Inflammatory macrophage treated with lipopolysaccharide for 4 hours (primary cell): ENCODE results near the gene RASSF7.

Experiments
- DNase-seq: peaks from one replicate; pipeline ENCODE4 v3.0.0-alpha.2; 2020

The RASSF7 gene

DNA sequence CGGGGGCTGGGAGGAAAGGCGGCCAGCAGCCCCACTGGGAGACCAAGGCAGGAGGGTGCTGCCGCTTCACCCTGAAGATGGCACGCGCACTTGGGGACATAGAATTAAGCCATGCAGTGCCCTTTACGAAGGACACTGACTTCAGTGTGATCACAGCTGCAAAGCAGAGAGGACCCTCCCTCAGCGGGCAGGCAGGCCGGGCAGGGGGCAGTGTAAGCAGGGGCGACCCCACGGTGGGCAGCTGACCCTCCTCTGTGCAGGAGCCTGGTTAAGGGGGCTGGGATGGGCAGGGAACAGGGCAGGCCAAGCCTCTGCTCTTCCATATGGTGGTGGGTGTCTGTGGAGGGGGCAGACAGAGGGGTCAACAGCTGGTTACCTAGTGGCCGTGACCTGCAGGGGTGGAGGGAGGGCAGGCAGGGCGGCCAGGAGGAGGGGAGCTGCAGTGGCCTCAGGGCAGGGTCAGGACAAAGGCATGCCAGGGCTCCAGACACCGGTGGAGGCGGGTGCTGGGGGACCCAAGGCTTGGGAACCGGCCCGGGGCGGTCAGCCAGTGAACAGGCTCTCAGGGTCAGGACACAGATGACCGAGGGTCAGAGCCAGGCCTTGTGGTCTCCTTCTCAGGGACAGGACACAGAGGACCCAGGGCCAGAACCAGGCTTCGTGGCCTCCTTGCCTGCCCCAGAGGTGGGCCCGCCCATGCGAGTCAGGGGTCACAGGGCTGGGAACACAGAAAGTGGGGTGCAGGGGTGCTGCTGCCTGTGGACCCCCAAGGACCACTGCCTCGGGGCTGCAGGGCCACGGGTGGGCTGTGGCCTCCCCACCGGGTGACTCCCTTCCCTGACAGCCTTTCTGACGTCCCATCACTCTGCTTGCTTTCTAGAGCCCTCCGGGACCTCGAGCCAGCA, 7.4 kb upstream of the RASSF7 start:
- no peak for DNase-seq

DNA sequence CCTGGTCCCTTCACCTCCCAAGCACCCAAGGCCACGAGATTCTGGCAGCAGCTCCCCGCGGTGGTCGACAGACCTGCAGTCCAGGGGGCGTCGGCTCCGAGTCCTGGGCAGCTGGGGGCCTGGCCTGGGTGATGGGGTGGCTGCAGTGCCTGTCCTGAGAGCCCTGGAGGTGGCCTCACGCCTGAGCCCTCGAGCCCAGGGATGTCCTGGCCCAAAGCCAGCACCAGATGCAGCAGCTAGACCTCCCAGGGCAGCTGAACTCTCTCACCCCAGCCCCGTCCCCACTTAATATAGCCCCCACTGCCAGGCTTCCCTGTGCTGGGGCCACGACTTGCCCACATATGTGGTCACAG, 6.8 kb upstream of the RASSF7 start:
- DNase-seq = no peak

DNA sequence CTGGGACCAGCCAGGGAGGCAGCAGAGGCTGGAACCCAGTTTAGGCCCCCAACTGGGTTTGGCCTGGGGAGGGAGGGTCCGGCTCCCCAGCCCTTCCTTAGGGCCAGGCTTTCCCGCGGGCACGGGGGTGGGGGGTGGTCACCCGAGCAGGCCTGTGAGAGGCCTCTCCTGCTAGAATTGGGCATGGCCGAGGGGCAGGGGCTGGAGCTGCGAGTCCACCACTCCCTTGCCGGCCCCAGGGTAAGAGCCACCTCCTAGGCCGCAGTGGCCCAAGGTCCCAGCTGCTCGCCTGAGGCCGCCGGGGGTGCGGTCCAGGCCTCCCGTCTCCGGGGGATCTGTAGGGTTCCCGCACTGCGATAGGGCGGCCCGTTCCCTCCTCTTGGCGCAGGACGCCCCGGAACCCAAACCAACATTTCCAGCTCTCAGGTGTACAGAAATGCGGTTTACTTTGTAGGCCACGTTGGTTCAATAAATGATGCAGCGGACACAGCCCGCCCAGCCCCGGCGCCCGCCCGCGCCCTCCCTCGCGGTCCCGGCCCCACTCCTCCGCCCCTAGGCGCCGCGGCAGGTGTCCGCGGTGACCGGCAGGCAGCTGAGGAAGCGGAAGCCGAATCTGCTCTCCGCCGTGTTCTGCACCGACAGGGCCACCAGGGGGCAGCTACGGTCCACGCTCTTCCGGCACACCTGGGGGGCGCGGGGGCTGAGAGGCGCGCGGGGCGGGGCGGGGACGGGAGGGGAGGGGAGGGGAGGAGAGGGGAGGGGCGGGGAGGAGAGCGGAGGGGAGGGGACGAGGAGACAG, 6.1 kb upstream of the RASSF7 start:
- no peak for DNase-seq

DNA sequence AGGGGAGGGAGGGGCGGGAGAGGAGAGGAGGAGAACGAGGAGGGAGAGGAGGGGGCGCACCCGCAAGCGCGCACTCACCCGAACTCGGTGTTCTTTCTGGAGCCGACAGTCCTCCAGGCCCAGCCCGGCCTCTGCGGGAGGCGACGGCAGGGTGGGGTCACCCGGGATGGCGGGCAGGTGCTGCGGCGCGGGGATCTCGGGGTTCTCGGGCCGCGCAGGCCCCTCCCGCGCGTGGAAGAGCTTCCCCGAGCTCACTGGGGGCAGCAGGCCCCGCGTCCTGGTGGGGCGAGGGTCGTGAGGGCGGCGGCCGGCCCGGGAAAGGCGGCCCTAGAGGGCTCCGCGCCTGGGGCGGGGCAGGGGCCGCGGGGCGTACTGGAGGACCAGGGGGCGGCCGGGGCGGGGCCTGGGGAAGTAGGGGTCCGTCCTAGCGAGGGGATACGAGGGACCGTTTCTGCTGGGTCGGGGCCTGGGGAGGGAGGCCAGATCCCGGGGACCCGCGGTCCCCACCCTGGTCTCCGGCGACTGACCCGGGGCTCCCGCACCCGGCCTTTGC, 5.5 kb upstream of the RASSF7 start:
- no peak for DNase-seq

DNA sequence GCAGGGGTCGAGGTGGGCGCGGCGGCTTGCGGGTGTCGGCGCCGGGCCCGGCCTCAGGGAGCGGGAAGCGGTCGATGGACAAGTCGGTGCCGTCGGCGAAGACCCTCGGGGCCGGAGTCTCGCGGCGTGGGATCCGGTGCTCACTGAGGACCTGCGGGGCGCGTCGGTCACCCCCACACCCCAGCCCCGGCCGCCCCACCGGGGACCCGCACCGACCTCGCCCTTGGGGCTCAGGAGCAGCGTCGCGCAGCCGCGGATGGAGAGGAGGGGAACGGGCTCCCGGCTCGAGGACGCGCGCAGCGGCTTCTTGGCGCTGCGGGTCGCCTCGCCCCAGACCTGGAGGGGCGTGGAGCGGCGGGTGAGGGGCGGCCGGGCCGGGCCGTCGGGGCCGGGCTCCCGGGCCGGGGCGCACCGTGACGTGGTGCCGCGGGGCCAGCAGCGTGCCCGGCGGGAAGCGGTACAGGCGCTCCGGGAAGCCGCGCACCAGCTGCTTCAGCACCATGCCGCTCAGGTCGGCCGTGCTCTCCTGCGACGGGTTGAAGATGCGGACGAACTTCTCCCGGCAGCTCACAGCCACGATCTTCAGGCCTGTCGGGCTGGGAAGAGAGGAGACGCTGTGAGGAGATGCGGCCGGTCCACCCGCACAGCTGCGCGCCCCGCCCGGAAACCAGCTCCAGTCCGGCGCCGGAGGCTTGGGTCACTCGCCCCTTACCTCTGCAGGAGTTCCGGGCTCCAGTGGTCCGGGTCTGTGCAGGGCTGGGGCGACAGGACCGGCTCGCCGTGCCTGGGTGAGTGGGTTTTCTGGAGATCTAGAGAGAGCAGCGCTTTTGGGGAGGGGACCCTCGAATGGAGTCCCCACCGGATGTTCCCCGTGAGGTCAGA, 4.7 kb upstream of the RASSF7 start:
- no peak for DNase-seq

DNA sequence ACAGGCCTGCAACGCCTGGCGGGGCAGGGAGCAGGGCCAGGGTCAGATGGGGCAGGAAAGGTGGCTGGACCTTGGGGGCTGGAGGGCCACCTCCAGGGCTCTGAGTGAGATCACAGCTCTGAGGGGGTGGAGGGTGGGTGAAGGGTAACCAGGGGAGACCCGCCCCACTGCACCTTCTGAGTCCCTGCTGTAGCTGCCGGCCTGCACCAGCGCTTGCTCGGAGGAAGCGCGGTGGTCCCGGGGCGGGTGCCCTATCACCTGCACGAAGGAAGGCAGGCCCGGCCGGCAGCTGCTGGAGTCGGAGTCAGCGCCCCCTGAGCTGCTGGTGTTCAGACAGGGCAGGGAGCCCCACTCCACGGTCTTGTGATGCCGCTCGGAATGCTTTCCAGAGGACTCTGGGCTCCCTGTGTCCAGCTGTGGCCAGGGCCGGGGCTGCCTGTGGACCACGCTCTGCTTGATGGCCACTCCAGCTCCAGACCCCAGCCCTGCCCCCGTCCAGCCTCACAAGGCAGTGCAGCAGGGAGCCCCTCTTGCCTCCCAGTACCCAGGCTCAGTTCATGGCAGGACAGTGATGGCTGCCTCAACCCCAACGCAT, 4.0 kb upstream of the RASSF7 start:
- DNase-seq = no peak

DNA sequence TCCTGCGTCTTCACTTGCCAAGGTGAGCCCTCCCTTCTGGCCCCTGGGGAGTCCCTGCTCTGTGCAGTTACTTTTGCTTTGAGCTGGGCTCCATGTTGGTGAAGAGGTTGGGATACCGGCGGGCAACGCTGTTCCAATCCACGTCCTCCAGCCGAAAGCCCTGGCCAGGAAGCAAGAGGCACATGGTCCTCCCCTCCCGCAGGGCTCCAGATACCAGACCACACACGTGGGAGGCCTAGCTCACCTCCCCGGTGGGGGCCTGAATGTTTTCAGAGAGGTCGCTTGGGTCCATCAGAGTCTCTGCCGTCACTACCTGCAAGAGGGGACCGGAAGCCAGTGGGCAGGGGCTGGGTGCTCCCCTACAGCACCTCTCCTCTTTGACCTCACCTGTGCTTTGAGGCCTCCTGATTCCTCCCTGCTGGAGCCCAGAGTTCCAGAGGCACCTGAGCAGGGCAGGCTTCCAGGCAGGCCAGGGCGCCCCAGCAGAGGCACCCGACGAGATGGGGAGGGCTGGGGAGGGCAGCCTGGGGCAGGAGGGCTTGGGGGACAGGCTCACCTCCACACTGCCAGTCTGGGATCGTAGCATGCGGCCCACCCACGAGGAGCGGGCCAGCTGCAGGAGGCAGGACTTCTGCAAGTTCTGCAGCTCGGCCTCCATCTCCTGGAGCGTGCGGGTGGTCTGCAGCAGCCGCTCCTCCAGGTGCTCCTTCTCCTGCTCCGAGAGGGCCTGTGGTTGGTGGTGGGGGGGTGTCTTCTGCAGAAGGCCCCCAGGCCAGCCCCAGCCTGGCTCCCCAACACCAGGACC, 3.2 kb upstream of the RASSF7 start:
- no peak for DNase-seq

DNA sequence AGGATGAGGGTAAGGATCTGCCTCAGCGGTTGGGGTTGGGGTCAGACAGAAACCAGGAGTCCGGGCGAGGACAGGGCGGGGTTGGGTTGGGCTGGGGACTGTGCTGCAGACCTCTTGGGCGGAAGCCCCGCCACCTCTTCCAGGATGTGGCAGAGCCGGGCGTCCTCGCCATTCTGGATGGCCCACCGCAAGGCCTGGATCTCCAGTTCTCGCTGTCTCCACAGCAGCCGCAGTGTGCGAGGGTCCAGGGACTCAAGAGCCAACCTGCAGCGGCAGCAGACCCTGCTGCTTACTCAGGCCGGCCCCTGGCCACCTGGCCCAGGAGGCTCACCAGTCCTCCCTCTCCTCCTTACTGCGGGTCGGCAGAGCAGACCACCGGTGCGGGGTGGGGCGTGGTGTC, 2.3 kb upstream of the RASSF7 start:
- no peak for DNase-seq

DNA sequence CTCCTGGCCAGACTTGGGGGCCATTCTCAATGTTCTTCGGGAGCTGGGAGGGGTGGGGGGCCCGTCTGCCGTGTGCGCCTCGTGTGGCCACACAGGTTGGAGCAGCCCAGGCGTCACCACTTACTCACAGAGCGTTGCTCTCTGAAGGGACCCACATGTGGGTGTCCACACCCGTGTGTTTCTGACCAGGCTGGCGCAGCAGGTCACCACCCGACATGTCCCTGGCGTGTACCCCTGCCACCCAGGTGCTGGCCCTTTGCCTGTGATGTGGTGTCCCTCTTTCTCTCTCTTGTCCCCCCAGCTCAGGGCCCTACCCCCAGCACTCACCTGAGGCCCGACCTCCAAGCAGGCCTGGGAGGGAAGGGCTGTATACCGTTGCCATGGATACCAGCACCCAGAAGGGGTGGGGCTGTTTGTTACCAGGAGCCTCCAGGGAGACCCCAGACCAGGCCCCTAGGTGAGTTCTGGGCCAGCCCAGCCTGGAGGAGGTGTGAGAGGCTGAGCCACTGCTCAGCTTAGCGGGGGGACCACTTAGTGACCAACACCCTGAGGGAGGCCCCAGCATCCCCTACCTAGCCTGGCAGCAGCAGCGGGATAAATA, 1.6 kb upstream of the RASSF7 start:
- DNase-seq = no peak

DNA sequence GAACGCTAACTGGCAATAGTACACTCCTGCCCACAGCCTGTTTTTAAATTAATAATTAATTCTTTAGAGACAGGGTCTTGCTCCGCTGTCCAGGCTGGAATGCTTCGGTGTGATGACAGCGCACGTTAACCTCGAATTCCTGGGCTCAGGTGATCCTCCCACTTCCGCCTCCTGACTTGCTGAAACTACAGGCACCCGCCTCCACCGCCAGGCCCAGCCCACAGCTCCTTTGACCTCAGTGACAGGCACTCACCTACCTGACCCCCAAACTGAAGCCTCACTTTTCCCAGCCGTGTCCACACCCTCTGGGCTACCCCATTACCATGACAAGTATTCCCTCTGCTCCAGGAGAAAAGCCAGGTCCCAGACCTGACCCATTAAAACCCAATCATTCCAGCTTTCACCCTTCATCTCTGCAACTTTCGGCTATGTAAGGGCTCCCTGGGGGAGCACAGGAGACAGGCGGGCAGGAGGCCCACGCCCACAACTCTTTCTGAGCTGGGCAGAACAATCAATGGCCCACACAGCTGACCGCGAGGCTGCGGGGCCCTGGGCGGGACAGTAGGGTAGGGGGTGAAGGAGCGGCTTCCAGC, 962 bp upstream of the RASSF7 start:
- DNase-seq = no peak

DNA sequence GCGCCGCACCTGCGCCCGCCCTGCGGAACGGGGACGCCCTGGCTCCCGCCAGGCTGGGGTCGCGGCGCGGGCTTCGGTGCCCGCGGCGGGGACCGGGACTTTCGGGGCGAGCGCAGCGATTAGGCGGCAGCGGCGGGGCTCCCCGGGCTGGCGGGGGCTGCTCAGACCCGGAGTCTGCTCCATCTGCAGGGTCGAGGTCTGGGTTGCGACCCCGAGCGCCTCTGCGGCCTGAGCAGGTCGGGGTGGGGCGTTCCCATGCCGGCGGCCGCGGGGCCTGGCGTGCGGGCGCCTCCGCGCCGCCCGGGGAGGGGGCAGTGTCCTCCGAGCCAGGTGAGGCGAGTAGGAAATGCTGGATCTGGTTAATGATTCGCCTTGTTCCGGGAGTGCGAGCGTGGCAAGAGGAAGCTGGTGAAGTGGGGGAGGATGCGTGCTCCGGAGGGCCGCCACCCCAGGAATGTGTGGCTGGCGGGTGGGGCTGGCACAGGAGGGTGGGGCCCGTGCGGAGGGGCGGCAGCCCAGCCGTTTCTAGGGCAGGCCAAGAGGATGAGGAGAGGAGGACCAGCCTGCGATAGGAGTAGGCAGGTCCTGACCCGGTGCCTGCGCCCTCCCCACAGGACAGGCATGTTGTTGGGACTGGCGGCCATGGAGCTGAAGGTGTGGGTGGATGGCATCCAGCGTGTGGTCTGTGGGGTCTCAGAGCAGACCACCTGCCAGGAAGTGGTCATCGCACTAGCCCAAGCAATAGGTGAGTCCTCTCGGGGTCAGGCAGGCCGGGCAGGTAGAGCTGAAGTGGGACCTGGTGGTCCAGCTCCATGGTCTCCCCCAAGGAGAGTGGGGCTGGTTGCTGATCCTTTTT, 606 bp downstream of the RASSF7 start:
- no peak for DNase-seq

DNA sequence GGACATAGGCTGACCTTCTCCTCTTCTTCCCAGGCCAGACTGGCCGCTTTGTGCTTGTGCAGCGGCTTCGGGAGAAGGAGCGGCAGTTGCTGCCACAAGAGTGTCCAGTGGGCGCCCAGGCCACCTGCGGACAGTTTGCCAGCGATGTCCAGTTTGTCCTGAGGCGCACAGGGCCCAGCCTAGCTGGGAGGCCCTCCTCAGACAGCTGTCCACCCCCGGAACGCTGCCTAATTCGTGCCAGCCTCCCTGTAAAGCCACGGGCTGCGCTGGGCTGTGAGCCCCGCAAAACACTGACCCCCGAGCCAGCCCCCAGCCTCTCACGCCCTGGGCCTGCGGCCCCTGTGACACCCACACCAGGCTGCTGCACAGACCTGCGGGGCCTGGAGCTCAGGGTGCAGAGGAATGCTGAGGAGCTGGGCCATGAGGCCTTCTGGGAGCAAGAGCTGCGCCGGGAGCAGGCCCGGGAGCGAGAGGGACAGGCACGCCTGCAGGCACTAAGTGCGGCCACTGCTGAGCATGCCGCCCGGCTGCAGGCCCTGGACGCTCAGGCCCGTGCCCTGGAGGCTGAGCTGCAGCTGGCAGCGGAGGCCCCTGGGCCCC, 1.4 kb downstream of the RASSF7 start:
- no peak for DNase-seq

DNA sequence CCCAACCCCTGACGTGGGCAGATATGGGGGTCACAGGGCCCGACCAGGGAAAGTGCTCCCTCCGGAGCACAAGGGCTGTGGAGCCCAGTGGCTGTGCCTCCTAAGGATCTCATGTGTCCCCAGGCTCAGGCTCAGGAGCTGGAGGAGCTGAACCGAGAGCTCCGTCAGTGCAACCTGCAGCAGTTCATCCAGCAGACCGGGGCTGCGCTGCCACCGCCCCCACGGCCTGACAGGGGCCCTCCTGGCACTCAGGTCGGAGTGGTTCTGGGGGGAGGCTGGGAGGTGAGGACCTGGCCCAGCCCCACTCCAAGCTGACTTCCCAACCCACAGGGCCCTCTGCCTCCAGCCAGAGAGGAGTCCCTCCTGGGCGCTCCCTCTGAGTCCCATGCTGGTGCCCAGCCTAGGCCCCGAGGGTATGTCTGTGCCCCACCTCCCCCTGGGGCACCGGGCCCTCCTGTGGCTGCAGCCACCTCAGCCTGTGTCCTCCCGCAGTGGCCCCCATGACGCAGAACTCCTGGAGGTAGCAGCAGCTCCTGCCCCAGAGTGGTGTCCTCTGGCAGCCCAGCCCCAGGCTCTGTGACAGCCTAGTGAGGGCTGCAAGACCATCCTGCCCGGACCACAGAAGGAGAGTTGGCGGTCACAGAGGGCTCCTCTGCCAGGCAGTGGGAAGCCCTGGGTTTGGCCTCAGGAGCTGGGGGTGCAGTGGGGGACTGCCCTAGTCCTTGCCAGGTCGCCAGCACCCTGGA, 2.5 kb downstream of the RASSF7 start:
- DNase-seq = no peak

DNA sequence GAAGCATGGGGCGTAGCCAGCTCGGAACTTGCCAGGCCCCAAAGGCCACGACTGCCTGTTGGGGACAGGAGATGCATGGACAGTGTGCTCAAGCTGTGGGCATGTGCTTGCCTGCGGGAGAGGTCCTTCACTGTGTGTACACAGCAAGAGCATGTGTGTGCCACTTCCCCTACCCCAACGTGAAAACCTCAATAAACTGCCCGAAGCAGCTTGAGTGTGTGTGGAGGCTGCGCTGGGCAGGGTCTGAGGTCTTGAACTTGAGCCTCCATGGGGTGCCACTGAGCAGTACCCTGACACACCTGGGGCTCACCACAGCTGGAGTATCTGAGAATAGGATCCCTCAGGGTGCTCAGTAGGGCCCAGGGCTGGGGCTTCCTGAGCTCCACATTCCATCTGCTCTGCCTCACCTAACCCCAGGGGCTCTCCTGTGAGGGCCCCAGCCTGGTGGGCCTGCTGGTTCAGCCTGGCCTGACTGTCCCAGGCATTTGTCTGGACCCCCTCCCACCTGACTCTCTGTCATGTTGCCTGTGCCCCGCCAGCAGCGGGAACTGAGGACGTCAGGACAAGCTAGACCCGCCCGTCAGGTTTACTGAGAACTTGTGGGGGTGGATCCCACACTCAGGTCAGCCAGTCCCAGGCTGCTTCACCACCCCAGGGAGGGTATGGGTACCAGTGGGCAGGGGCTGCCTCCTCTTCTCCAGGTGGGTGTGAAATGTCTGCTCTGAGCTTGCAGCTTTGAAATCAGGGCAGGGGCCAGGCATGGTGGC, 3.2 kb downstream of the RASSF7 start:
- no peak for DNase-seq

DNA sequence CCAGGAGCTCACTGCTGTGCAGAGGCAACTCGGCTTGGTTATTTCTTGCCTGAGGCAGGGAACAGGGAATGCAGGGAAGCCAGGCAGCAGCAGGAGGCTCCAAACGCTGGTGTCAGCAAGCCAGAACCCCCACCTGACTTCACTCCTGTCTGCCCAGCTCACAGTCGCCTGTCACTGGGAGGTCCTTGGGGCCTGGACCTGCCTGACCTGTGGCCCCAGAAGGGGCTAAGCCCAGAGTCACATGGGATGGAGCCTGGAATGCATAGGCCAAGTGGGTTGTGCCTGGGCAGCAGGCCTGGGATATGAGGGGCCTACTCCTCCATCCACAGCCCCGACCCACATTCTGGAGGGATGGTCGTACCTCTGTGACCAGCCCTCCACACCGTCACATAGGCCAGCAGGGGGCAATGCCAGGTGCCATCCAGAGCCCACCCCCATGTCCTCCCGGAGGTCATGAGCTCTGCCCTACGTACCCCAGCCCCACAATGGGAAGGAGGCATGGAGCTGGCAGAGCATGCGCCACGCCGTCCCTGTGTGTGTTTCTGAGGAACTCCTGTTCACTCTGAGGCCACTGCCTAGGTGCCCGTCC, 5.2 kb downstream of the RASSF7 start:
- no peak for DNase-seq

DNA sequence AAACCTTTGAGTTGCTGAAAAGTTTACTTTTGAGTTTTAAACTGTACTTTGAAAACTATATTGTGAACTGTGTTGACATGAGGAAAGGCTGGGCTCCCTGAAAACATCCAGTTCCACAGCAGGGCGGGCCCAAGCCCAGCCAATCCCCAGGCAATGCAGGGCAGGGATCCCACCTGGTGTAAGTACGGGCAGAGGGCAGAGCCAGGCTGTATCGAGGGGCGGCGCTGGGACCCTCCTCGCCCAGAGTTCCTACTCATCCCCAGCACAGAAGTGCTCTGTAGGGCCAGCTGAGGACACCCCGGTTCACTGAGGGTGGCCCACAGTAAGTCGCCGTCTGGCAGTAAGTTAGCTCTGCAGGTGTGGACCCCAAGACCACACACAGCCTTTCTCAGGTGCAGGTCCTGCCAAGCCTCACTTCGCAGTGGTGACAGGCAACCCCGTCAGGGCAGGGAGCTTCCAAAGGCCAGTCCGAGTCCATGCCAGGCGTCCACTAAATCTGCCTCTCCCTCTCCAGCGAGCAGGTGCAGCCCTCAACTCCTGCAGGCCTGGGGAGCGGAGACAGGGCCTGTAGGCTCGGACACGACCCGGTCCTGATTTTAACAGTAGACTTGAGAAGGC, 6.3 kb downstream of the RASSF7 start:
- no peak for DNase-seq
